ENCODE results near the gene CPA1. TPM values are rescaled to one million over a fixed set of nuclear protein-coding genes. Genes with fewer than 3 reads are reported as not detected.

Gene CPA1
- total RNA-seq, 1 donor from 2014 or later = not detected

- Mint-ChIP-seq H3K36me3 (ENCODE audit: low read depth) (no peaks in the 10 kb centered on the region), H3K27ac (no peak overlapping the region), H3K27me3 (no peaks in the 10 kb centered on the region), H3K4me1 (no peaks in the 10 kb centered on the region), H3K4me3 (no peak overlapping the region), H3K9me3 (no peaks in the 10 kb centered on the region)
- ChIA-PET CTCF (no interaction called here), POLR2A (no interaction called here)
- intact Hi-C loops (cut with micrococcal nuclease) = no loop called here
- DNase-seq (no peak), ATAC-seq (ENCODE audit: low read depth) (no peak)
- TF ChIP-seq CTCF (IDR thresholded peaks at IDR 0.05) = no peak
Measured at GRCh38 chr7:130387306-130387627, 7.0 kb downstream of the CPA1 start.

GRCh38 chr7:130387628-130388403 lies 7.5 kb downstream of the CPA1 start:
- CTCF ChIA-PET = no interaction called here
- intact Hi-C loops (cut with micrococcal nuclease) = no loop called here
- no peaks in the 10 kb centered on the region for H3K36me3 Mint-ChIP-seq (ENCODE audit: low read depth)
- H3K27ac Mint-ChIP-seq = no peak overlapping the region
- no peak for TF ChIP-seq CTCF (IDR thresholded peaks at IDR 0.05)
- no peaks in the 10 kb centered on the region for H3K4me1 Mint-ChIP-seq
- ATAC-seq (ENCODE audit: low read depth) (no peak), DNase-seq (no peak)
- H3K4me3 Mint-ChIP-seq = no peak overlapping the region
- POLR2A ChIA-PET = no interaction called here
- no peaks in the 10 kb centered on the region for H3K9me3 Mint-ChIP-seq
- H3K27me3 Mint-ChIP-seq = no peaks in the 10 kb centered on the region

GRCh38 chr7:130388671-130389070 lies 8.4 kb downstream of the CPA1 start:
- intact Hi-C loops (cut with micrococcal nuclease) = no loop called here
- TF ChIP-seq CTCF (IDR thresholded peaks at IDR 0.05) = no peak

GRCh38 chr7:130390486-130390885 lies 10.2 kb downstream of the CPA1 start:
- intact Hi-C loops (cut with micrococcal nuclease) = no loop called here

More at GRCh38 chr7:130388671-130389070, 8.4 kb downstream of the CPA1 start:
- H3K27ac Mint-ChIP-seq = no peak overlapping the region
- H3K27me3 Mint-ChIP-seq = no peaks in the 10 kb centered on the region
- no peaks in the 10 kb centered on the region for H3K36me3 Mint-ChIP-seq (ENCODE audit: low read depth)
- no peak overlapping the region for H3K4me3 Mint-ChIP-seq
- peaks cover under 1% of the 10 kb centered on the region for H3K4me1 Mint-ChIP-seq
- no peak for ATAC-seq (ENCODE audit: low read depth)
- CTCF ChIA-PET = no interaction called here
- no peak for DNase-seq
- H3K9me3 Mint-ChIP-seq = no peaks in the 10 kb centered on the region
- POLR2A ChIA-PET = no interaction called here

GRCh38 chr7:130393101-130393561 lies 12.8 kb downstream of the CPA1 start:
- ATAC-seq (ENCODE audit: low read depth) (no peak), DNase-seq (no peak)
- no peaks in the 10 kb centered on the region for H3K9me3 Mint-ChIP-seq
- no peaks in the 10 kb centered on the region for H3K36me3 Mint-ChIP-seq (ENCODE audit: low read depth)
- no peak overlapping the region for H3K27ac Mint-ChIP-seq
- intact Hi-C loops (cut with micrococcal nuclease) = no loop called here
- no peak for TF ChIP-seq CTCF (IDR thresholded peaks at IDR 0.05)
- ChIA-PET POLR2A (no interaction called here), CTCF (no interaction called here)
- no peak overlapping the region for H3K4me3 Mint-ChIP-seq
- no peaks in the 10 kb centered on the region for H3K27me3 Mint-ChIP-seq
- H3K4me1 Mint-ChIP-seq = peaks cover 10% of the 10 kb centered on the region

More at GRCh38 chr7:130390486-130390885, 10.2 kb downstream of the CPA1 start:
- Mint-ChIP-seq H3K4me3 (no peak overlapping the region), H3K9me3 (no peaks in the 10 kb centered on the region), H3K27ac (no peak overlapping the region), H3K27me3 (no peaks in the 10 kb centered on the region), H3K36me3 (ENCODE audit: low read depth) (no peaks in the 10 kb centered on the region), H3K4me1 (peaks cover 10% of the 10 kb centered on the region)
- no peak for TF ChIP-seq CTCF (IDR thresholded peaks at IDR 0.05)
- POLR2A ChIA-PET = no interaction called here
- CTCF ChIA-PET = no interaction called here
- no peak for ATAC-seq (ENCODE audit: low read depth)
- DNase-seq = no peak

All from activated B cell treated with CpG ODN at 0.5 μM for 24 hours (primary cell).